Mammary epithelial cell (primary cell): ENCODE measurements around the gene RAB26.

Experiments used
- EZH2 ChIP-seq: IDR thresholded peaks from 2 replicates; pipeline ENCODE4 v1.6.1; 2012; ENCODE audit warnings: low read length, inconsistent platforms, borderline replicate concordance
- TF ChIP-seq, protein P1 (sequence below), 2 donors: IDR thresholded peaks in 1 of 2; conservative IDR thresholded peaks in 1 of 2; 2 replicates each; pipeline ENCODE4 v1.5.1; 2011 to 2012; ENCODE audit warnings: inconsistent platforms in 2 of 2, low read length in 2 of 2, mild to moderate bottlenecking in 2 of 2, control low read depth in 1 of 2, low read depth in 1 of 2; ENCODE audit not compliant: insufficient read depth in 1 of 2; ENCODE audit errors: extremely low read depth in 1 of 2

DNA sequence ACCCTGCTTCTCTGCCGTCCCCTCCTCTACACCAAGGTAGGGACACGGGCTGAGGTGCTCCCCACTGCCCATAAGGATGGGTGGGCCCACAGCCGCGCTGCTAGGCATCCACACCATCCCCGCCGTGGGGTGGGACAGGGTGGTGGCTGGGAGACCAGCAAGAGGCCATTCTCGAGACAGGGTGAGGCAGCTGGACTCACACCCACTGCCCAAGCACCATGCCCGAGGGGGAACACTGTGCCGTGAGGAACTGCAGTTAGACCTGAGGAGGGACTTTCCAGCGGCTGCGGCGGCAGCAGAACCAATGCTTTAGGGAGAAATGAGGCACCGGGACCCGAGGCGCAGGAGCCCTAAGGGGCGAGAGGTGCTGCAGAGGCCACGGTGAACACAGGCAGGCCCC is 26.0 kb upstream of the RAB26 start:
- no peak for TF ChIP-seq EZH2
- TF ChIP-seq, protein P1, sequence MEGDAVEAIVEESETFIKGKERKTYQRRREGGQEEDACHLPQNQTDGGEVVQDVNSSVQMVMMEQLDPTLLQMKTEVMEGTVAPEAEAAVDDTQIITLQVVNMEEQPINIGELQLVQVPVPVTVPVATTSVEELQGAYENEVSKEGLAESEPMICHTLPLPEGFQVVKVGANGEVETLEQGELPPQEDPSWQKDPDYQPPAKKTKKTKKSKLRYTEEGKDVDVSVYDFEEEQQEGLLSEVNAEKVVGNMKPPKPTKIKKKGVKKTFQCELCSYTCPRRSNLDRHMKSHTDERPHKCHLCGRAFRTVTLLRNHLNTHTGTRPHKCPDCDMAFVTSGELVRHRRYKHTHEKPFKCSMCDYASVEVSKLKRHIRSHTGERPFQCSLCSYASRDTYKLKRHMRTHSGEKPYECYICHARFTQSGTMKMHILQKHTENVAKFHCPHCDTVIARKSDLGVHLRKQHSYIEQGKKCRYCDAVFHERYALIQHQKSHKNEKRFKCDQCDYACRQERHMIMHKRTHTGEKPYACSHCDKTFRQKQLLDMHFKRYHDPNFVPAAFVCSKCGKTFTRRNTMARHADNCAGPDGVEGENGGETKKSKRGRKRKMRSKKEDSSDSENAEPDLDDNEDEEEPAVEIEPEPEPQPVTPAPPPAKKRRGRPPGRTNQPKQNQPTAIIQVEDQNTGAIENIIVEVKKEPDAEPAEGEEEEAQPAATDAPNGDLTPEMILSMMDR (conservative IDR thresholded peaks at IDR 0.05 in 1 of 2, IDR thresholded peaks at IDR 0.05 in 1 of 2; ENCODE audit: extremely low read depth in 1 of 2, insufficient read depth in 1 of 2, low read depth in 1 of 2, low read length in 2 of 2) = no peak
